COLO668 (cell line): Measurements from ENCODE around the gene PAOX.
"Not testable (repeated sequence)": the region's sequence is repeated elsewhere in the genome, so short reads cannot be mapped to it uniquely, and the experiment has no call there.

Experiments used
- DNase-seq: peaks from one replicate; lab custom pipeline; 2025; ENCODE audit not compliant: unreplicated experiment; lab: John Stamatoyannopoulos, UW

Gene PAOX

DNA sequence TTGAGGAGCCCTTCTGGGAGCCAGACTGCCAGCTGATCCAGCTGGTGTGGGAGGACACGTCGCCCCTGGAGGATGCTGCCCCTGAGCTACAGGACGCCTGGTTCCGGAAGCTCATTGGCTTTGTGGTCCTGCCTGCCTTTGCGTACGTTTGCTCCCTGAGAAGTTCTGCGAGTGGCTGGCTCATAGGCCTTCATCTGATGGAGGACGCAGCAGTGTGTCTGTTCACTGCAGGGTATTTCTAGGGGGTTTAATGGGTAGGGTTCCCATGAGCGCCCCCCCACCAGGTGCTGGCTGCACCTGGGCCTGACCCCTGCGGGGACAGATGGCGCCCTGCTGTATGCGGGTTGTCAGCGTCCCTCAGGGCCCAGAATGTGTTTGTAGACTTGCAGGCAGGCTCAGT, 5.0 kb downstream of the PAOX start:
- no peak for DNase-seq

DNA sequence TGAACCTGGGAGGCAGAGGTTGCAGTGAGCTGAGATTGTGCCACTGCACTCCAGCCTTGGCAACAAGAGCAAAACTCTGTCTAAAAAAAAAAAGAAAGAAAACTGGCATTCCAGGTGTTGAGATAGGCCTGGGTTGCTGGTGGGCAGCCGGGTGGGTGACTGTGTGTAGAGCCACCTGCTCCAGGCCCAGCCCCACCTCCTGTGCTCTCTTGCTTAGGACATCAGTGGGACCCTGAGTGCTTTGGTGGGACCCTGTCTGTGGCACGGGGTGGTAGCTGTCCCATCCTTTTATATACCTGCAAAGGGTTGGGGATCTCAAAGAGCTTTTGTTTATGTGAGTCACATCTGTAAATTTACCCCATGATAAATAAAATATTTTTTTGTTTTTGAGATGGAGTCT, 6.2 kb downstream of the PAOX start:
- DNase-seq, result no peak

DNA sequence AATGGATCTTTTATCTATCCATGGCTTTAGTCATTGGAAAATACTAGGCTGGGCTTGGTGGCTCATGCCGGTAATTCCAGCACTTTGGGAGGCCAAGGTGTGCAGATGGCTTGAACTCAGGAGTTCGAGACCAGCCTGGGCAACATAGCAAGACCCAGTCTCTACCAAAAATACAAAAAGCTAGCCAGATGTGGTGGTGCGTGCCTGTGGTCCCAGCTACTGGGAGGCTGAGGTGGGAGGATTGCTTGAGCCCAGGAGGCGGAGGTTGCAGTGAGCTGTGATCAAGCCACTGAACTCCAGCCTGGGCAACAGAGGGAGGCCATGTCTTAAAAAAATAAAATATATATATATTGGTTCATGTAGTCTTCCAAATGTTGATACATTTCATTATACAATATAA, 7.9 kb downstream of the PAOX start:
- DNase-seq, result not testable (repeated sequence)

DNA sequence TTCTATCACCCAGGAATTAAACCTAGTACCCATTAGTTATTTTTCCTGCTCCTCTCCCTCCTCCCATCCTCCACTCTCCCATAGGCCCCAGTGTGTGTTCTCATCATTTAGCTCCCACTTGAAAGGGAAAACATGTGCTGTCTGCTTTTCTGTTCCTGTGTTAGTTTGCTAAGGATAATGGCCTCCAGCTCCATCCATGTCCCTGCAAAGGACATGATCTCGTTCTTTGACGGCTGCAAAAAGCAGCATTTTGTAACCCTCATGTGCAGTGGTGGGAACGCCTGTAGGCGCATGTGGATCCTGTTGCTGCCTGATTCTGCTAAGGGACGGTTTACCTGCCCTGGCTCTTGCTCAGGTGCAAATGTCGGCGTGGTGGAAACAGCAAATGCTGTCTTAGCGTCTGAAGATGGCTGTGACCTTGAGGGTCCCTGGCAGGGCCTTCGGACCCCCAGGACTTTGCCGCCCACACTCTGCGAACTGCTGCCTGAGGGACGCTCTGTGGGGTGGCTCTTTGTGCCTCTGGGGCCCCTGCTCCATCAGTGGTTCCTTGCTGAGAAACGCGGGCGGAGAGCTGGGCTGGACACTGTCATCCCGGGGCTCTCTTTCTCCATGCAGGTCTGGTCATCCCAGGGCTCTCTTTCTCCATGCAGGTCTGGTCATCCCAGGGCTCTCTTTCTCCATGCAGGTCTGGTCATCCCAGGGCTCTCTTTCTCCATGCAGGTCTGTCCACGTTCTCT, 9.3 kb downstream of the PAOX start:
- DNase-seq, result no peak

DNA sequence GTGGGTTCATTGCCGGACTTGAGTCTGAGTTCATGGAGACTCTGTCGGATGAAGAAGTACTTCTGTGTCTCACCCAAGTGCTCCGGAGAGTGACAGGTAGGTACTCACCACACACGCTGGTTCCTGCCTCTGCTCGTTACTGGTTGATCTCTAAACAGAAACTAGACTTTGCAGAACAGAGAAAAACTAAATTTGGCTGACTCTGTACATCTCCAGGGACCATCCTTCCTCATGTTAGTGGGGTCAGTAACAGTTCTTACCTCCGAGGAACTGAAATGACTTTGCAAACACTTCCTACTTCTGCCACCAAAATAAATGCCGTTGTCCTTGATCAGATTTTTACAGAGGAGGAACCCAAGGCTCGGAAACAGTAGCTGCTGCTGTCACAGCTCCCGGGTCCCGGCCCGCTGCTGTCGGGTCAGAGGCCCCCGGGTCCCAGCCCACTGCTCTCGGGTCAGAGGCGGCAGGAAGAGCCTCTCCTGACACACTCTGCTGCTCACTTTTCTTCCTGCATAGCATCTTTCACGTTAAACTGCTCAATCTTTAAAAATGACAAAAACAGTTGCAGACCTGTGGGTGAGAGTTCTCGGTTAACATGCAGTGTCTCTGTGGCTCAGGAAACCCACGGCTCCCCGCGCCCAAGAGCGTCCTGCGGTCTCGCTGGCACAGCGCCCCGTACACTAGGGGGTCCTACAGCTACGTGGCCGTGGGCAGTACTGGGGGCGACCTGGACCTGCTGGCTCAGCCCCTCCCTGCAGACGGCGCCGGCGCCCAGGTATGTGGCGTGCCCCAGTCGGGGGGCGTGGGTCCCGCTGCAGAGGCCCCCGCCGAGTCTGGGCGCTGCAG, 10.1 kb downstream of the PAOX start:
- DNase-seq, result no peak

- no peak for DNase-seq
These were observed 11.7 kb downstream of the PAOX start for GRCh38 chr10:133390597-133391248.

DNA sequence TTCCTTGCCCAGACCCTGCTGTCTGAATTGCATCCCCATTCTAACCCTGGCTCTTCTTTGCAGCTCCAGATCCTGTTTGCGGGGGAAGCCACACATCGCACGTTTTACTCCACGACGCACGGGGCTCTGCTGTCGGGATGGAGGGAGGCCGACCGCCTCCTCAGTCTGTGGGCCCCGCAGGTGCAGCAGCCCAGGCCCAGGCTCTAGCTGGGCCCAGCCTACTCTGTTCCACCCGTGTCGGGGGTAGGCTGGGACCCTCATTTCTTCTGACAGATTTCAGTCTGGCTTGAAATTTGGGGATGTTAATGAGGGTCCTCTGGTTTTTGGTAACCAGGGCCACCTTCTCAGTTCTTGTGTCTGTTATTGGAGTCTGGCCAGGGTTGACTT, 12.2 kb downstream of the PAOX start:
- no peak for DNase-seq

- DNase-seq, result no peak
These were observed 12.9 kb downstream of the PAOX start for GRCh38 chr10:133391761-133392518.

- no peak for DNase-seq
These were observed 14.5 kb downstream of the PAOX start for GRCh38 chr10:133393401-133394063.

- DNase-seq, result peak; percentile 92
These were observed 15.1 kb downstream of the PAOX start, which contains the start of gene MTG1 for GRCh38 chr10:133394064-133394663. Gene MTG1 (plus strand): TSS chr10:133394157. CDS start chr10:133394221, 64 bp downstream.

DNA sequence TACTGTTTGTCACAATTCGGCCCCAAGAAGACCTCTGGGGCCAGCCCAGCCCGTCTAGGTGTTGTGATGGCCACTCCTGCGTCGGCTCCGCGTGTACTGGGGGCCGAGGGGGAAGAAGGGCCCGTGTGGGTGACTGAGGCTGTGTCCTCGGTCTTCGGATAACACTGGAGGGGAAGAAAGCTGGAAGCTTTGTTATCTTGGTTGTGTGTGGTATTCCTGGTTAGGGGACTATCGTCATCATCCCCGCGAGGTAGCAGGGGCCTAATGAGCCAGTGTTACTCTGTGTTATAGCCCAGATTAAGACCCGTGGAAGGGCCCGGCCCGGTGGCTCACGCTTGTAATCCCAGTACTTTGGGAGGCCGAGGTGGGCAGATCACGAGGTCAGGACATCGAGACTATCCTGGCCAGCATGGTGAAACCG, 15.7 kb downstream of the PAOX start:
- no peak for DNase-seq

GRCh38 chr10:133396035-133396624, 17.1 kb downstream of the PAOX start:
- no peak for DNase-seq

DNA sequence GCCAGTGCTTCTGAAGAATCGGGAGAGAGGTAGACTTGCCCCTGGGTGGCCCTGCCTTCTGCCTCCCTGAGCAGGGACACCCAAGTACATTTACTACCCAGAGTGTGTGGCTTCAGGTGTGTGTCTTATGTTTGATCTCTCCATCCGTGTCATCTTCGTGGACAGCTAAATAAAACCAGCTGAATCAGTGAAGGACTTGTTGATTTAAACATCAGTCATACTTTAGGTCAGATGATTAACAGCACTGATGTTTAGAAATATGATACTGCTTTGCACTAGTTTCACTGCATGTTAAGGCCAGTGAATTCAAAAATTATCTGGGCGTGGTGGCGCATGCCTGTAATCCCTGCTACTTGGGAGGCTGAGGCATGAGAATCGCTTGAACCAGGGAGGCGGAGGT, 18.9 kb downstream of the PAOX start:
- no peak for DNase-seq

GRCh38 chr10:133399123-133399601, 20.1 kb downstream of the PAOX start:
- no peak for DNase-seq

DNA sequence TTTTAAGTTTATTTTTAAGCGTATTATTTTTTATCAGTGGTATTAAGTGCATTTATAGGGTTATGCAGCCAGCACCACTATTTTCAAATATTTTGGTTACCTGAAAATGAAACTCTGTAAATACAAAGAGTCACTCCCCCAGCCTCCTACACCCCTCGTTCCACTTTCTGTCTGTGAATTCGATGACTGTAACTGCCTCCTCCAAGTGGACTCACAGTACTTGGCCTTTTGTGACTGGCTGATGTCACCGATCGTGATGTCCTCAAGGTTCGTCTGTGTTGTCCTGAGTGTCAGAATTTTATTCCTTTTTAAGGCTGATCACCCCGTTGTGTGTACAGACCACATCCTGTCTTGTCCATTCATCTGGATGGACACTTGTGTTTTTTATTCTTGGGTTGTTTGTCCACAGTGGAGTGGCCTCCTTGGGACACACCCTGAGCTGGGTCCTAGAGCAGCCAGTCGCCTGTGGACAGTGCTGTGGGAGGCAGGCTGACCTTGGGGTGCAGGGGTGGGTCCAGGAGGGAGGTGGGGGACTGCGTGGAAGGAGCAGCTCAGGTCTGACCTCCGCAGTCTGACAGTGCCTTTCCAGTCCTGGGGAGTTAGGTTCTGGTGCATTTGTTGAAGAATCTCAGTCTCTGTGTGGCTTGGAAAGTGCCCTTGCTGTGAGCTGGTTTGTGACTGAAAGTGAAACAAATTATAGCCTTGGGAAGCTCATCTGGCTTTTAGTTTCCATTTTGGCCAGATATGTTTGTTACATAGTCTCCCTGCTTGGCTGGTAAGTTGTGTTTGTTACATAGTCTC, 21.8 kb downstream of the PAOX start:
- no peak for DNase-seq

DNA sequence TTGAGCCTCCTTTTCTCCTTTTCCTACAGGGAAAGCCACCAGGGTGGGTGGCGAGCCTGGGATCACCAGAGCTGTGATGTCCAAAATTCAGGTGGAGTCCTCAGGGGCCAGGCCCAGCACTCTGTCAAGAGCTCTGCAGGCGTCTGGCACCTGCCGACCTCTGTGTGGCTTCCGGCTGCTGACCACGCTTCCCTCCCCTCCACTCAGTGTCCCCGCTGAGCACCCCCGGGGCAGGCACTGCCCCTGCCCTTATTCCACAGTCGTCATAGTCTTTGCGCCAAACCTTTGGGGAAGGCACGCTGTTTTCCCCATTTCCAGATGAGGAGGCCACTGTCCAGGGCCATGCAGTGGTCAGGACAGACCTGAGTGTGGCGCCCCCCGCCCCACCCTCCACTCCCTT, 22.4 kb downstream of the PAOX start:
- DNase-seq, result no peak

GRCh38 chr10:133401981-133402725, 23.1 kb downstream of the PAOX start:
- no peak for DNase-seq

GRCh38 chr10:133403359-133403758, 24.3 kb downstream of the PAOX start:
- DNase-seq, result no peak
